ENCODE data around the gene SNORC.

Gene SNORC

DNA sequence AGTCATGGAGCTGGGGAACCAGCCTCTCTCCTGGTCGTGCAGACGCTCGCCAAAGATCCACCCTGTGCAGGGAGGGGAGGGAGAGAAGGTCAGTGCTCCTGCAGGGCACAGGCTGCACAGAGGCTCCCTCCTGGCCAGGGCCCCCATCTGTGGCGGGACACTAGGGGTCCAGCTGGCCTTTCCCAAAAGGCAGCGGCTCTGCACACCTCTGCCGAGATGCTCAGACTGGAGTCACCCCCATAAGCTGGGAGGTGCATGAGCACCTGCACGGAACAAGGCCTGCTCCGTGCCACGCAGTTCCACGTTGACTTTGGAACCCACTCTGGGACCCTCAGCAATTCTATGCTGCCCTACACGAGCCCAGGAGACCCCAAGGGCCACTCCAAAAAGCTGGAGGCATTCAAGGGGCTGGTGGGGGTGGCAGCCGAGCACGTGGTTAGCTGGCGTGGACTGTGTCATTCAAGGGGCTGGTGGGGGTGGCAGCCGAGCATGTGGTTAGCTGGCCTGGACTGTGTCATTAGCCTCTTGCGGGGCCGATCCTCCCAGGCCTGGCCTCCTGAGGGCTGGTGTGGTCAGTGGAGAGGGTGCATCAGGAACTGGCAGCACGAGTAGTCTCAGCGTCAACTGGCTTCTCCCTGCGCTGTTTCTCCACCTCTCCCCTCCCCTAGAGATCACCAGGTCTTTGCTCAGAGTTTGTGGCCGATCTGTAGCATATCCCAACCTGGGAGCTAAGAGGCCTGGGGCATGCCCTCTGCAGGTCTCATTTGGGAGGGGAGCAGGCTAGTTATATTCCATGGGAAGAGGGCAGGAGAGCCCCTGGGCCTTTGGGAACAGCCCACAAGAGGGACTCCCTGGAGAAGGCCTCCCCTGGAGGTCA is 9.8 kb downstream of the SNORC start:
- TF ChIP-seq, protein P1, sequence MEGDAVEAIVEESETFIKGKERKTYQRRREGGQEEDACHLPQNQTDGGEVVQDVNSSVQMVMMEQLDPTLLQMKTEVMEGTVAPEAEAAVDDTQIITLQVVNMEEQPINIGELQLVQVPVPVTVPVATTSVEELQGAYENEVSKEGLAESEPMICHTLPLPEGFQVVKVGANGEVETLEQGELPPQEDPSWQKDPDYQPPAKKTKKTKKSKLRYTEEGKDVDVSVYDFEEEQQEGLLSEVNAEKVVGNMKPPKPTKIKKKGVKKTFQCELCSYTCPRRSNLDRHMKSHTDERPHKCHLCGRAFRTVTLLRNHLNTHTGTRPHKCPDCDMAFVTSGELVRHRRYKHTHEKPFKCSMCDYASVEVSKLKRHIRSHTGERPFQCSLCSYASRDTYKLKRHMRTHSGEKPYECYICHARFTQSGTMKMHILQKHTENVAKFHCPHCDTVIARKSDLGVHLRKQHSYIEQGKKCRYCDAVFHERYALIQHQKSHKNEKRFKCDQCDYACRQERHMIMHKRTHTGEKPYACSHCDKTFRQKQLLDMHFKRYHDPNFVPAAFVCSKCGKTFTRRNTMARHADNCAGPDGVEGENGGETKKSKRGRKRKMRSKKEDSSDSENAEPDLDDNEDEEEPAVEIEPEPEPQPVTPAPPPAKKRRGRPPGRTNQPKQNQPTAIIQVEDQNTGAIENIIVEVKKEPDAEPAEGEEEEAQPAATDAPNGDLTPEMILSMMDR (IDR thresholded peaks at IDR 0.05), result no peak
- H3K27me3 ChIP-seq (ENCODE audit: control insufficient read depth, insufficient read depth, low read length), result no peaks in the 10 kb centered on the region
- H3K4me2 ChIP-seq (ENCODE audit: low read length), result no peak overlapping the region
- no peak overlapping the region for H3K27ac ChIP-seq
- H3K9ac ChIP-seq, result no peak overlapping the region
- no peaks in the 10 kb centered on the region for H3K36me3 ChIP-seq (ENCODE audit: control insufficient read depth, insufficient read depth, low read length)
- H3K79me2 ChIP-seq, result no peaks in the 10 kb centered on the region
- no peak overlapping the region for H3K4me3 ChIP-seq (ENCODE audit: low read depth, low read length)
- H2AFZ ChIP-seq, result no peak overlapping the region
- H3K9me3 ChIP-seq (ENCODE audit: control insufficient read depth, low read length), result no peaks in the 10 kb centered on the region
- H3K4me1 ChIP-seq, result peaks cover 2% of the 10 kb centered on the region

DNA sequence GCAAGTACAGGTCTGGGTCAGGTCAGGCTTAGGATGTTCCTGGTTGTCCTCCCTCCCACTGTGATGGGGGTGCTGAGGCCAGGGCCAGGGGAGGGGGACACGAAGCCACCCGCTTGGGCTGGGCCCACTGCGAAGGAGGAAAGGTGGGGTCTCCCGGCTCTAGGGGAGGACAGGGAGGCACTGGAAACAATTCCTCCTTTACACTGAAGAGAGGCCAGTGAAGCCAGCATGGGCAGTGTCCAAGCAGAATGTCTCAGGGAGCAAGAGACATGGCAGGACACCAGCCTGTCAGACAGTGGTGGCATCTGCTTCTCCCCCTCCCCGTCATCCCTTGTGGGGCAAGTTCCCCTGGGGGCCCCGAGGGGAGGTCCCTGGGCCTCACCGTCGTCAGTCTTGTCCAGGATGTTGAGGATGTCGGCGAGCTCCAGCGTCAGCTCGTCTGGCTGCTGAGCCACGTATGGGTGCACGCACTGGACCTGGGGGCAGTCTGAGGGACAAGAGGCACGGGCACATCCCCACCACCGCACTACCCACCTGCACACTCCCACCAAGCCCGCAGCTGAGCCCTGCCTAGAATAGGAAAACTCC is 10.8 kb downstream of the SNORC start:
- TF ChIP-seq, protein P1 (IDR thresholded peaks at IDR 0.05), result no peak
- Histone ChIP-seq H3K9ac (no peak overlapping the region), H3K4me1 (peaks cover 2% of the 10 kb centered on the region), H3K27ac (no peak overlapping the region), H3K27me3 (ENCODE audit: control insufficient read depth, insufficient read depth, low read length) (no peaks in the 10 kb centered on the region), H3K4me3 (ENCODE audit: low read depth, low read length) (no peak overlapping the region), H3K9me3 (ENCODE audit: control insufficient read depth, low read length) (no peaks in the 10 kb centered on the region), H3K36me3 (ENCODE audit: control insufficient read depth, insufficient read depth, low read length) (no peaks in the 10 kb centered on the region), H2AFZ (no peak overlapping the region), H3K4me2 (ENCODE audit: low read length) (no peak overlapping the region), H3K79me2 (no peaks in the 10 kb centered on the region)

DNA sequence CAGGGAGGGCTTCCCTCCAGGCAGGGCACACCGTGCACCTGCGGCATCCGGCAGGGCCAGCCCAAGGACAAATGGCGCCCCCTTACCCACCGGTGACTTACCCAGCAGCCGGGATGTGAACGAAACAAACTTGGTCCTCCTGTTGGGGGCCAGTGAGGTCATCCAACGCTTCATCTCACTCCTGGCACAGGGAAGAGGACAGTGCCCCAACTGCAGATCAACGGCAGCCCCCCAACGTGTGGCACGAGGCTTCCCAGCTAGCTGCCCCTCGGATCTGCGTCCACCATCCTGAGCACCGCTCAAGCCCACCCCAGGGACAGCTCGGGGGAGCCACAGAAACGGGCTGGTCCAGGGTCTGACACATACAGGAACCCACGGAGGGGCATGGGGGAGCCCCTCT is 12.0 kb downstream of the SNORC start:
- peaks cover under 1% of the 10 kb centered on the region for H3K4me1 ChIP-seq
- no peak overlapping the region for H3K4me3 ChIP-seq (ENCODE audit: low read depth, low read length)
- no peak overlapping the region for H3K9ac ChIP-seq
- no peak overlapping the region for H2AFZ ChIP-seq
- no peak overlapping the region for H3K27ac ChIP-seq
- H3K4me2 ChIP-seq (ENCODE audit: low read length), result no peak overlapping the region
- no peaks in the 10 kb centered on the region for H3K36me3 ChIP-seq (ENCODE audit: control insufficient read depth, insufficient read depth, low read length)
- no peaks in the 10 kb centered on the region for H3K9me3 ChIP-seq (ENCODE audit: control insufficient read depth, low read length)
- TF ChIP-seq, protein P1 (IDR thresholded peaks at IDR 0.05), result no peak
- no peaks in the 10 kb centered on the region for H3K27me3 ChIP-seq (ENCODE audit: control insufficient read depth, insufficient read depth, low read length)
- no peaks in the 10 kb centered on the region for H3K79me2 ChIP-seq

DNA sequence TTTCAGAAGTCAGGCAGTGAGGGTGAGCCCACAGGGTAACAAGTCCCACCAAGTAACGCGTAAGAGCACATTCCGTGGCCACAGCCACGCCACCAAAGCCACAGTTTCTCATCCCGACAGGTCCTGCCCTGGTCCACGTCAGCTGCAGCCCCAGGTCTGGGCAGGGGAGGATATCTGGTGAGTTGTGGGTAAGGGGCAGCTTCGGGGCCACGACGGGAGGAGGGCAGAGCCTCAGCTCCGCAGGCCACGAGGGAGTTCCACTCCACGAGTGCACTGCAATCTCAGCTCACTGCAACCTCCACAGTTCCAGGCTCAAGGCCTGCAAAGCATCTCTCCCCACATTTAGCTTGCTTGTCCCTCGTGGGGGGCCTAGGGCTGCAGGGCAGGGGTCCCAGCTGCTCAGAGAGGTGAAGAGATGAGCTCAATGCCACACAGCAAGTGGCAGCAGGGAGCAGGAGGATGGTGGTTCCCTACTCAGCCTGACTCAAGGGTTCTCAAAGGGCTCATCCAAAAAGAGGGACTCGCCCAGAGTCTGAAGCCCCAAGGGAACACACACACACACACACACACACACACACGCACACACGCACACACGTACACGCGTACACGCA is 12.5 kb downstream of the SNORC start:
- Histone ChIP-seq H3K27ac (no peak overlapping the region), H3K4me2 (ENCODE audit: low read length) (no peak overlapping the region), H3K4me3 (ENCODE audit: low read depth, low read length) (no peak overlapping the region), H3K79me2 (no peaks in the 10 kb centered on the region), H3K36me3 (ENCODE audit: control insufficient read depth, insufficient read depth, low read length) (no peaks in the 10 kb centered on the region), H3K27me3 (ENCODE audit: control insufficient read depth, insufficient read depth, low read length) (no peaks in the 10 kb centered on the region), H3K9ac (no peak overlapping the region), H2AFZ (no peak overlapping the region), H3K9me3 (ENCODE audit: control insufficient read depth, low read length) (no peaks in the 10 kb centered on the region), H3K4me1 (no peaks in the 10 kb centered on the region)
- TF ChIP-seq, protein P1 (IDR thresholded peaks at IDR 0.05), result no peak
